C4-2B (cell line): ENCODE measurements around the gene PTPRJ.

Experiments
- ZFX ChIP-seq: fragments of 450-650 bp; IDR thresholded peaks from 2 replicates; pipeline ENCODE4 v1.6.1; 2017
- TF ChIP-seq, protein P1 (sequence below): fragments of 450-650 bp; conservative IDR thresholded peaks from 2 replicates; pipeline ENCODE4 v1.5.1; 2017; ENCODE audit warnings: mild to moderate bottlenecking

DNA sequence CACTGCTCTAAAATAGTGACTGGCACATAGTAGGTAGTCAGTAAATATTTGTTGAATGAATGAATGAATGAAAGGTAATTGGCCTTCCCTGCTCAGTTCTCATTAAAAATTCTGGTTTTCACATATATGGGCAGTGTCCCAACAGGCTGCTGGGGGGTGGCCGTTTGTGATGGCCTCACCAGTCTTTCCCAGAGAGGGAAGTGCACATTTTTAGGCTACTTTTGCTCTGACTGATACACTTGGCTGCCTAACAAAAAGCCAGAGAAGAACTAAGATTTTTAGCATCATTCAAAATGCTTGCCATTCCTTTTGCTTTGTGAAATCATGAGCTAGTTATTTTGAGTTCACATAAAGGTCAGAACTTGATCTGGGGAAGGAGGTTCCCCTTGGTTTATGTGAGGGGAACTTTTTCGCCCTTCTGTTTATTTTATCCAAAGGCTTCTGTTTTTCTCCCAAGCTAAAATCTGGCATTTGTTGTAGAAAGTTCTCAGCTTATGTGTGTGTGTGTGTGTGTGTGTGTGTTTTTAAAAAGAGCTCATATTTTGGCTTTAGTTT lies 83.1 kb downstream of the PTPRJ start:
- TF ChIP-seq, protein P1, sequence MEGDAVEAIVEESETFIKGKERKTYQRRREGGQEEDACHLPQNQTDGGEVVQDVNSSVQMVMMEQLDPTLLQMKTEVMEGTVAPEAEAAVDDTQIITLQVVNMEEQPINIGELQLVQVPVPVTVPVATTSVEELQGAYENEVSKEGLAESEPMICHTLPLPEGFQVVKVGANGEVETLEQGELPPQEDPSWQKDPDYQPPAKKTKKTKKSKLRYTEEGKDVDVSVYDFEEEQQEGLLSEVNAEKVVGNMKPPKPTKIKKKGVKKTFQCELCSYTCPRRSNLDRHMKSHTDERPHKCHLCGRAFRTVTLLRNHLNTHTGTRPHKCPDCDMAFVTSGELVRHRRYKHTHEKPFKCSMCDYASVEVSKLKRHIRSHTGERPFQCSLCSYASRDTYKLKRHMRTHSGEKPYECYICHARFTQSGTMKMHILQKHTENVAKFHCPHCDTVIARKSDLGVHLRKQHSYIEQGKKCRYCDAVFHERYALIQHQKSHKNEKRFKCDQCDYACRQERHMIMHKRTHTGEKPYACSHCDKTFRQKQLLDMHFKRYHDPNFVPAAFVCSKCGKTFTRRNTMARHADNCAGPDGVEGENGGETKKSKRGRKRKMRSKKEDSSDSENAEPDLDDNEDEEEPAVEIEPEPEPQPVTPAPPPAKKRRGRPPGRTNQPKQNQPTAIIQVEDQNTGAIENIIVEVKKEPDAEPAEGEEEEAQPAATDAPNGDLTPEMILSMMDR = no peak
- TF ChIP-seq ZFX = no peak
